ENCODE results near the gene GOLGA3.

The GOLGA3 gene

GRCh38 chr12:132739600-132740312 is 88.9 kb downstream of the GOLGA3 start:
- Histone ChIP-seq H3K9ac (ENCODE audit: low read length) (no peak overlapping the region), H3K4me1 (ENCODE audit: low read length) (no peaks in the 10 kb centered on the region), H2AFZ (ENCODE audit: low read depth, low read length) (no peak overlapping the region), H3K36me3 (replicated peaks; ENCODE audit: low read depth, low read length) (peaks cover 72% of the 10 kb centered on the region), H3K27ac (ENCODE audit: low read length) (no peak overlapping the region), H4K20me1 (ENCODE audit: insufficient read depth, low read length) (no peaks in the 10 kb centered on the region), H3K9me3 (ENCODE audit: insufficient read depth, low read length) (no peaks in the 10 kb centered on the region), H3K27me3 (ENCODE audit: low read depth, low read length) (no peaks in the 10 kb centered on the region), H3K4me2 (ENCODE audit: low read length) (no peak overlapping the region), H3K79me2 (ENCODE audit: low read length) (peaks cover 20% of the 10 kb centered on the region), H3K4me3 (ENCODE audit: low read length) (no peak overlapping the region)
- no peak for TF ChIP-seq EZH2phosphoT487 (IDR thresholded peaks at IDR 0.05; ENCODE audit: low read depth)
- TF ChIP-seq CTCF (IDR thresholded peaks at IDR 0.05; ENCODE audit: low read depth, low read length): no peak

GRCh38 chr12:132736913-132737312 is 91.8 kb downstream of the GOLGA3 start:
- Histone ChIP-seq H3K79me2 (ENCODE audit: low read length) (no peaks in the 10 kb centered on the region), H2AFZ (ENCODE audit: low read depth, low read length) (no peak overlapping the region), H3K27me3 (ENCODE audit: low read depth, low read length) (no peaks in the 10 kb centered on the region), H3K9me3 (ENCODE audit: insufficient read depth, low read length) (no peaks in the 10 kb centered on the region), H3K4me2 (ENCODE audit: low read length) (no peak overlapping the region), H3K27ac (ENCODE audit: low read length) (no peak overlapping the region), H3K9ac (ENCODE audit: low read length) (no peak overlapping the region), H4K20me1 (ENCODE audit: insufficient read depth, low read length) (no peaks in the 10 kb centered on the region), H3K4me1 (ENCODE audit: low read length) (no peaks in the 10 kb centered on the region), H3K36me3 (replicated peaks; ENCODE audit: low read depth, low read length) (peaks cover 62% of the 10 kb centered on the region), H3K4me3 (ENCODE audit: low read length) (no peak overlapping the region)
- TF ChIP-seq CTCF (IDR thresholded peaks at IDR 0.05; ENCODE audit: low read depth, low read length) (no peak), EZH2phosphoT487 (IDR thresholded peaks at IDR 0.05; ENCODE audit: low read depth) (no peak)

- Histone ChIP-seq H3K36me3 (replicated peaks; ENCODE audit: low read depth, low read length) (peaks cover 60% of the 10 kb centered on the region), H3K9me3 (ENCODE audit: insufficient read depth, low read length) (no peaks in the 10 kb centered on the region), H3K9ac (ENCODE audit: low read length) (no peak overlapping the region), H2AFZ (ENCODE audit: low read depth, low read length) (no peak overlapping the region), H3K27ac (ENCODE audit: low read length) (no peak overlapping the region), H3K79me2 (ENCODE audit: low read length) (no peaks in the 10 kb centered on the region), H3K4me2 (ENCODE audit: low read length) (no peak overlapping the region), H3K4me3 (ENCODE audit: low read length) (no peak overlapping the region), H3K27me3 (ENCODE audit: low read depth, low read length) (no peaks in the 10 kb centered on the region), H4K20me1 (ENCODE audit: insufficient read depth, low read length) (no peaks in the 10 kb centered on the region), H3K4me1 (ENCODE audit: low read length) (no peaks in the 10 kb centered on the region)
- TF ChIP-seq CTCF (IDR thresholded peaks at IDR 0.05; ENCODE audit: low read depth, low read length) (no peak), EZH2phosphoT487 (IDR thresholded peaks at IDR 0.05; ENCODE audit: low read depth) (no peak)
These were observed 92.3 kb downstream of the GOLGA3 start for GRCh38 chr12:132736378-132736777.

GRCh38 chr12:132735496-132735895 is 93.2 kb downstream of the GOLGA3 start:
- H3K9me3 ChIP-seq (ENCODE audit: insufficient read depth, low read length): no peaks in the 10 kb centered on the region
- H3K79me2 ChIP-seq (ENCODE audit: low read length): no peaks in the 10 kb centered on the region
- no peak overlapping the region for H3K9ac ChIP-seq (ENCODE audit: low read length)
- peaks cover 65% of the 10 kb centered on the region for H3K36me3 ChIP-seq (replicated peaks; ENCODE audit: low read depth, low read length)
- no peak overlapping the region for H3K4me3 ChIP-seq (ENCODE audit: low read length)
- H2AFZ ChIP-seq (ENCODE audit: low read depth, low read length): no peak overlapping the region
- no peaks in the 10 kb centered on the region for H3K27me3 ChIP-seq (ENCODE audit: low read depth, low read length)
- H3K4me2 ChIP-seq (ENCODE audit: low read length): no peak overlapping the region
- H4K20me1 ChIP-seq (ENCODE audit: insufficient read depth, low read length): no peaks in the 10 kb centered on the region
- no peak overlapping the region for H3K27ac ChIP-seq (ENCODE audit: low read length)
- no peaks in the 10 kb centered on the region for H3K4me1 ChIP-seq (ENCODE audit: low read length)
- TF ChIP-seq EZH2phosphoT487 (IDR thresholded peaks at IDR 0.05; ENCODE audit: low read depth): no peak
- no peak for TF ChIP-seq CTCF (IDR thresholded peaks at IDR 0.05; ENCODE audit: low read depth, low read length)

Measured in OCI-LY3 (cell line).